NCI-H1105 treated with DMSO at 0.1 percent for 48 hours (cell line): Measurements from ENCODE around the gene TAAR2.
"Not testable (repeated sequence)": the region's sequence is repeated elsewhere in the genome, so short reads cannot be mapped to it uniquely, and the experiment has no call there.

Experiments
- DNase-seq: peaks from one replicate; lab custom pipeline; 2025; lab: John Stamatoyannopoulos, UW

TAAR2 gene

GRCh38 chr6:132624175-132624574 lies at the start of gene TAAR2:
TSS of gene TAAR2 (minus strand) at chr6:132624275. CDS start at chr6:132624275, 0 bp downstream.
- DNase-seq, result no peak

- peak; percentile 44 for DNase-seq
Observed at GRCh38 chr6:132673376-132674094, 49.5 kb upstream of the TAAR2 start.

GRCh38 chr6:132671295-132671694 lies 47.2 kb upstream of the TAAR2 start:
- DNase-seq, result no peak

- peak; percentile 67 for DNase-seq
Observed at GRCh38 chr6:132669690-132670291, 45.7 kb upstream of the TAAR2 start.

- no peak for DNase-seq
Observed at GRCh38 chr6:132666118-132666517, 42.0 kb upstream of the TAAR2 start.

- no peak for DNase-seq
Observed at GRCh38 chr6:132664309-132665034, 40.4 kb upstream of the TAAR2 start.

GRCh38 chr6:132663661-132664060 lies 39.6 kb upstream of the TAAR2 start:
- DNase-seq, result no peak

GRCh38 chr6:132661906-132662305 lies 37.8 kb upstream of the TAAR2 start:
- DNase-seq, result no peak

- DNase-seq, result peak; percentile 77
Observed at GRCh38 chr6:132659082-132659481, 35.0 kb upstream of the TAAR2 start, which contains the start of gene TAAR1. TSS of gene TAAR1 (minus strand) at chr6:132659182. CDS start at chr6:132646003, 13,179 bp downstream.

- no peak for DNase-seq
Observed at GRCh38 chr6:132651062-132651461, 27.0 kb upstream of the TAAR2 start.

GRCh38 chr6:132650429-132650828 lies 26.4 kb upstream of the TAAR2 start:
- DNase-seq, result no peak

GRCh38 chr6:132648828-132649227 lies 24.8 kb upstream of the TAAR2 start:
- DNase-seq, result no peak

GRCh38 chr6:132648356-132648755 lies 24.3 kb upstream of the TAAR2 start:
- no peak for DNase-seq

- no peak for DNase-seq
Observed at GRCh38 chr6:132643547-132643946, 19.5 kb upstream of the TAAR2 start.

GRCh38 chr6:132637135-132637534 lies 13.1 kb upstream of the TAAR2 start:
- not testable (repeated sequence) for DNase-seq

GRCh38 chr6:132635906-132636305 lies 11.8 kb upstream of the TAAR2 start:
- DNase-seq, result not testable (repeated sequence)

- not testable (repeated sequence) for DNase-seq
Observed at GRCh38 chr6:132635288-132635687, 11.2 kb upstream of the TAAR2 start.

GRCh38 chr6:132634796-132635195 lies 10.7 kb upstream of the TAAR2 start:
- DNase-seq, result no peak

- no peak for DNase-seq
Observed at GRCh38 chr6:132633362-132633761, 9.3 kb upstream of the TAAR2 start.

- no peak for DNase-seq
Observed at GRCh38 chr6:132623106-132623845, 799 bp downstream of the TAAR2 start.

GRCh38 chr6:132616677-132617076 lies 7.4 kb downstream of the TAAR2 start:
- no peak for DNase-seq

GRCh38 chr6:132614554-132614953 lies 9.5 kb downstream of the TAAR2 start:
- DNase-seq, result no peak
